Pons (tissue), 1 donor: ENCODE data around the gene WDFY2.

Experiments
- DNase-seq: peaks from one replicate; pipeline ENCODE4 v3.0.0-alpha.2; 2016; ENCODE audit warnings: low spot score

WDFY2 gene

DNA sequence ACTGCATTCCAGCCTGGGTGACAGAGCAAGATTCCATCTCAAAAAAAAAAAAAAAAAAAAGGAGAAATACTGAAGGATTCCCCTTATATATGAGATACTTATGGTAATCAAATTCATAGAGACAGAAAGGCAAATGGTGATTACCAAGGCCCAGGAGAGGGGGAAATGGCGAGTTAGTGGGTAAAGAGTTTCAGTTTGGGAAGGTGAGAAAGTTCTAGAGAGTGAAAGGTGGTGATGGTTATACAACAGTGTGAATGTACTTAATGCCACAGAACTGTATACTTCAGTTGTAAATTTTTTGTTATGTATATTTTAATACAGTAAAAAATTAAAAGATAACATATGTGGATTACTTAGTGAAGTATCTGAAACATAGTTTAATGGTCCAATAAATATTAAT is 129.5 kb downstream of the WDFY2 start:
- no peak for DNase-seq

DNA sequence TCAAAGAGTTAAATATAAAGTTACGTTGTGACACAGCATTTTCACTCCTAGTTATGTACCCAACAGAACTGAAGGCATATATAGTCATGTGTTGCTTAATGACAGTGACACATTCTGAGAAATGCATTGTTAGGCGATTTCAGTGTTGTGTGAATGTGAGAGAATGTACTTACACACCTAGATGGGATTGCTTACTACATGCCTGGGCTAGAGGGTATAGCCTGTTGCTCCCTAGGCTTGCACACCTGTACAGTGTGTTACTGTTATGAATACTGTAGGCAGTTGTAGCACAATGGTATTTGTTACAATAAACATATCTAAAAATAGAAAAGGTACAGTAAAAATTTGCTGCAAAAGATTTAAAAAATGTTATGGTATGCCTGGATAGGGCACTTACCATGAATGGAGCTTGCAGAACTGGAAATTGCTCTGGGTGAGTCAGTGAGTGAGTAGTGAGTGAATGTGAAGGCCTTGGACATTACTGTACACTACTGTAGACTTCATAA is 130.5 kb downstream of the WDFY2 start:
- DNase-seq = no peak

DNA sequence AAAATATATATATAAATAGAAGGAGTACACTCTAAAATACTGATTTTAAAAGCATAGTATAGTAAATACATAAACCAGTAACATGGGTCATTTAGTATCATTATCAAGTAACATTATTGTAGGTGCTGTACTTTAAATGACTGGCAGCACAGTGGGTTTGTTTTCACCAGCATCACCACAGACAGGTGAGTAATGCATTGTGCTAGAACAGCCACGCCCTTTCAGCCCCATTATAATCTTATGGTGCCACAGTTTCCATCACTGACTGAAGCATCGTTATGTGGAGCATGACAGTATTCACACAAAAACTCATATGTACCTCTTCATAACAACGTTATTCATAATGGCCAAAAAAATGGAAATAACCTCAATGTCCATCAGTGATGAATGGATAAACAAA is 131.4 kb downstream of the WDFY2 start:
- no peak for DNase-seq

DNA sequence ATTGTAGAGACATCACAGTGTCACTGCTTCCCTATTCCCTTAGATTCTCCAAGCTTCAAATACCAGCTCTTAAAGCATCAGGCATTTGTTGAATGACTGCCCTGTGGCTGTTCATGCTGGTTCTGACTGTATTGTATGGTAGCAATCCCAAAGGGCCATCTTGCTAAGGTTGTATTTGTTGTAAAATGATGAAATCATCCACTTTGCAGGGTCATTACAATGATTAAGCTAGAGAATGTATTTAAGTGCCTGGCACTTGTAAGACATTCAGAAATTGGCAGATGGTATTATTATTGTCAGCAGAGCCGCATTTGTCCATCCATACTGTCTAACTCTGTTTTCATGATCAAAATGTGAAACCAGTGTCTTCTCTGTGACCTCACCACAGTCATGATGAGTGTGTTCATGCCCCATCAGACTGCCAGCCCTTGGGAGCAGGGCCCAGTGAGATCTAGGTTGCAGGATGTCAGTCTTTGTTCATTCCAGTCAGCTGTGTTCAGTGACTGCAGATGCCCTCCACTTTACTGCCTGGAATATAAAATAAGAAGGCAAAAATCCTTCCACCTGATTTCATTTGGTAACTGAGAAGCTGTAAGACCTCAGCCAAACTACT is 133.6 kb downstream of the WDFY2 start:
- peak; percentile 55 for DNase-seq

DNA sequence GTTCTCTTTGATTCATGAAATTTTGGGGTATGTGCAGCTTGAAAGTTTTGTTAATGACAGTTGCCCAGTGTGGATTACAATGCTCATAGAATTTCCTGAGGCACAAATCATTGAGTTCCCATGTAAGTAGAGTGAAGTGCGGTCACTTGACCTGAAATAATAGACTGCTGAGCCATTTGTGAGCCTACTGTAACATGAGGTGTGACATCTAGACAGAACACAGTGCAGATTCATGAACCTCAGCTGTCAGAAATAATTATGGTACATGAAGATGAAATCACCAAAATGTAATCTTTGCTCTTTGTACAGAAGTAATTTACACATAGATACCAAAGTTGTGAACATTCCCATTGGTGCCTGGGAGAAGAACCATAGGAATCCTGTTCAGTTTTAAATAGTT is 135.1 kb downstream of the WDFY2 start:
- no peak for DNase-seq

DNA sequence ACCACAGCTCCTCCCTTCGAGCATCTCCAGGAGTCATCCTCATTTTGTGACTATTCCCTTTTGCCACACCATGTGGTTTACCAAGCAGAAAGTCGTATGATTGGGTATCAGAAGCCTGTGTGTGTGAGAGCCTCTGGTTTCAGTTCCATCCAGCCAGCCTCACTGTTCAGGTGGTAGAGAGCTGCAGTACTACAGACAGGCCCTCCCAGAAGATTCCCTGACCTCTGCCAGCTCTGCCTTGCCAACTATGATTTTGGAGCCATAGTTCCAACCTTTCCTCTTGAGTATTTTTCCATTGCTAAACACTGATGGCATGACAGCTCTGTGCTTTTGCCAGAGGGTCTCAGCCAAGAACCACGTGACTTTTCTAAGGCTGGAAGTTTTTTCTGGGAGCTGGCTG is 137.2 kb downstream of the WDFY2 start:
- DNase-seq = peak; percentile 53

DNA sequence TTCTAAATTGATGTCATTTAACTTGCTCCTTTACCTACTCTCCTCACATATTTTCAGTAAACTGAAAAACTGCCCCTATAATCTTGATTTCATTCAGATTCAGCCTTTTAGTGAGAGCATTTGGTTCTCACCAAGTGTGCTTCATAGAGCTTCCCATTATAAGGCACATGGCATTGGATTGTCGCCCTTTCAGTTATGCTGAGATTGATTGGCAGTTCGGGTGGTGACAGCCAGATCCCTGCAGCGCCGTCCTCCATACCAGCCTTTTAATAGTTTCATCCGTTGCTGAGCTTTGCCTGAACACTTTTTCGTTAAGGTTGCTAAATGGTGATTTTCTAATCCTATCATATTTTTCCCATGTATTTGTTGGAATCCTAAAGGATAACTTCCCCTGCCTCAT is 139.3 kb downstream of the WDFY2 start:
- DNase-seq = peak; percentile 74

DNA sequence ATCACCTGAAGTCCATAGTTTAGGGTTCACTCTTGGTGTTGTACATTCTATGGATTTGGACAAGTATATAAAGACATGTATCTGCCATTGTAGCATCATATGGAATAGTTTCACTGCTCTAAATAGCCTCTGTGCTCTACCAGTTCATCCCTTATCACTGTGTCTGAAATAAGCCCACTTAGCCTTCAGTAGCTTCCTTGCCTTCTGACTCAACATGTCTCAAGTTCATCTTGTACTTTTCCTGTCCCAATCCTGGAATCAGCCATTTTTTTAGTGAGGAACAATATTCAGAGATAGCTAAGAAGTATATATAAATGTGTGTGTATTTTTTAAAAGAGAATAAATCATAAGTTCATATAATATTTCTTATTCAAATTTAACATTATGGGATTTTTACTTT is 140.5 kb downstream of the WDFY2 start:
- DNase-seq = no peak

DNA sequence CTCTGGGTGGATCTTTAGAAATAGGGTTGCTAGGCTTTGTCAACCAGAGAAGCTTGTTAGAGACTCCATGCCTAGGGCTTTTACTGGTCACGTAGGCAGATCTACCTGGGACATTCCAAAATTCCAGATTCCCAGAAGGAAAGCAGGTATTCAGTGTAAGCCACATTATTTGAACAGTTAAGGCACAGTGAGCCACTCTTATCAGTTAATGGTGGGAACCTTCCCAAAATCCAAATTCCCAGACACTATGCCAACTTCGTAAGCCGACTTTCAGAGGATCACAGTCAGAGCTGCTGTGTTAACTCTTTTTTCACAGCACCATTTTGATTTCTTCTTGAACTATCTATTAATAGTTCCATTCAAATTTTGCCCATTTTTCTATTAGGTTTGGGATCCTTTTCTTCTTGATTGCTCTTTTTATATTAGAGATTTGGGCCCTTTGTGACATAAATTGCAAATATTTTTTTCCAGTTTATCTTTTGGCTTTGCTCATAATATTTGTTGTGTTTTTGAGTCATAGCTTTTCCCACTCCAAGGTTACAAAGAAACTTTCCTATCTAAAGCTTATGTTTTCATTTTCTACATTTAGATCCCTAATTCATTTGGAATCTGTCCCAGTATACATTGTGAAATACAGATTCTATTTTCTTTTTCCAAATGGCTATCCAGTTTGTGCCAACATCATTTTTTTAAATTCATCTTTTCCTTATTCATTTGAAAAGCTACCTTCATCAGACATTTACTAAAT is 142.4 kb downstream of the WDFY2 start:
- no peak for DNase-seq

DNA sequence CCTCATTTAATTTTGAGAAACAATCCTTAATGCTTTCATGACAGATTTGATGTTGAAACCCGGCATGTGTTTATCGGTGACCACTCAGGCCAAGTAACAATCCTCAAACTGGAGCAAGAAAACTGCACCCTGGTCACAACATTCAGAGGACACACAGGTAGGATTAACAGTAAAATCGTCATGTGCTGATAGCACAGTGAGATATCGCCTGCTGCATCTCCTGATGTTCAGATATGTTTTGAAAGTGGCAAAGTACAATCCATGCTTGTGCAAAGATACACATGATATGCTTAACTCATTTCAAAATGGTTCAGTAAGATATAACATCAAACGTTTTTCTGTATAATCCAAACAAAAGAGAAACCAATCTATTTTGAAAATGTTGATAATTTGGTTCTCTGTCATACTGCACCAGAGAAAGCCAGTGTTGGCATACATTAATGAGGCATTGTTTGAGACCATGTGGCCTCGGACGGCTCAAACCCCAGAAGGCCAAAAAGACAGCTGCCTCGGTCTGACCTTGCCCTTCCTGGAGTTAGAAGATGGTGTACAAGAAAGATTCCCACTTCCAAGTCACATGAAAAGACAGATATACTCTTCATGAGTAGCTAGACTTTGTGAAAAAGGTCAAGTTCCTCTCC is 143.5 kb downstream of the WDFY2 start:
- peak; percentile 89 for DNase-seq

DNA sequence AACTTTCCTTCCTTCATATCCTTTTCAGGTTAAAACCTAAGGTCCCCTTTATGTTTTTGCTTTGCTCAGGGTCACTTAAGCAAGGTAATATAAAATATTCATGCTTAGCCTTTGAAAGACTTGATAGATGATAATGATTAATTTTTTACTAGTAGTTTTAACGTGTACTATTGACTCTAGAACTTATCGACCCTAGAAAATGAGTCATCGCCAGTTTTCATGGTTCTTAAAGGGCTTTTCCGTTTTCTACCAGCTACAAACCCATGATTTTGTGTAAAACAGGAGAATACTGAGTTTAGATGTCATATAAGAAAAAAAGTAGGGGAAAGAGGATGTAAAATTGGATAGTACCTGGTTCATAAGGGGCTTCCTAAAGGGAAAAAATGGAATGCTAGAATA is 144.0 kb downstream of the WDFY2 start:
- DNase-seq = no peak

DNA sequence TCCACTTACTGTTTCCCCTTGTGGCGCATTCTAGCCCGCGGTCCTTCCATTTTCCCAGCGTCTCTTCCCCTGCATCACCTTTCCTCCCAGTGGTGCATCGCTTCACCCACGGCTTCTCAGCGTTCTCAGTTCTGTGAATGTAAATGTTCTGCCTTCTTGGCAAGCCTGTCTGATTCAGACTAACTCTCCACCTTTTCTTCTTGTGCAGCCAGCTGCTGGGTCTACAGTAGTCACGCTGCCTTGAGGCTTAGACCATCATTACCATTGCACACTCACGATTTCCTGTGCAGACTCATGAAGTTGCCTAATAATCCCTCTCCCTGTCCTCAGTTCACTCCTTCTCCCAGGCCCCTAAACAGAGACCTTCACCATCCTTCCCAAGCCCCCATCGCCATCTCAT is 144.7 kb downstream of the WDFY2 start:
- DNase-seq = no peak

DNA sequence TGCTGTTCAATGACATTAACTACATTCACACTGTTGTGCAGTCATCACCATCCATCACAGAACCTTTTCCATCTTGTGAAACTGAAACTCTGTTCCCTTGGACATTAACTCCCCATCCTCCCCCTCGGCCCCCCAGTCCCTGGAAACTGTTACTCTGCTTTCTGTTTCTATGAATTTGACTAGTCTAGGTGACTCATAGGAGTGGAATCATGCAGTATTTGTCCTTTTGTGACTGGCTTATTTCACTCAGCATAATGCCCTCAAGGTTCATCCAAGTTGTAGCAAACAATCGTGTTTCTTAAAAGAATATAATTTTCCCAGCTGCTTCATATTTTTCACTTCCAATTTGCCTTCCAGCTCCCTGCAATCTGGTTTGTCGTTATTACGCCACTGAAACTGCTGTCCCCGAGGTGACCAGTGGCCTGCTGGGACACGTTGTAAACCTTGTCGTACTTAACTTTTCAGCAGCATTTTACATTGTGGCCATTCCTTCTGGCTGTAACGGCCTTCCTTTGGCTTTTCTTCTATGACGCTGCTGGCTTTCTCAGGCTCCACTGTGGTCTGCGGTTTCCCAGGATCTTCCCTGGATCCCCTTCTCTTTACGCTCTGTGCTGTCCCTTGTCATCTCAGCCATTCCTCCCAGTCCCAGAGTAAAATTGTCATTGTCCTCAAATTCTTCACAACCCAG is 145.7 kb downstream of the WDFY2 start:
- DNase-seq = no peak

DNA sequence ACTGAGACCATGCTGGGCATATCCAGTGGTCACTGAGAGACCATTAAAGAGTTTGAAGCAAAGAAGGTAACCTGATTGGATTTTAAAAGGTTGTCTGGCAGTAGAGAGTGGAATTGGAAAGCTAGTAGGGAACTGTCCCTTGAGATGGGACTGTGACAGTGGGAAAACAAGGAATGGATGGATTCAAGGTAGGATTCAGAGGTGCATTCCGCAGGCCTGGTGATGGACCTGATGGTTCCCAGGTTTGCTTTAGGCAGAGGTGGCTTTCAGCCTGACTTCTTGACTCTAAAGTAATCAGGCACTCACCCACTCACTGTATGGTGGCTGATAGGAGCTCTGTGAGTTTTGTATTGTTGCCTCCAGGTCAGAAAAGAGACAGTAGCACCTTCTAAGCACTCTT is 146.7 kb downstream of the WDFY2 start:
- DNase-seq = no peak

DNA sequence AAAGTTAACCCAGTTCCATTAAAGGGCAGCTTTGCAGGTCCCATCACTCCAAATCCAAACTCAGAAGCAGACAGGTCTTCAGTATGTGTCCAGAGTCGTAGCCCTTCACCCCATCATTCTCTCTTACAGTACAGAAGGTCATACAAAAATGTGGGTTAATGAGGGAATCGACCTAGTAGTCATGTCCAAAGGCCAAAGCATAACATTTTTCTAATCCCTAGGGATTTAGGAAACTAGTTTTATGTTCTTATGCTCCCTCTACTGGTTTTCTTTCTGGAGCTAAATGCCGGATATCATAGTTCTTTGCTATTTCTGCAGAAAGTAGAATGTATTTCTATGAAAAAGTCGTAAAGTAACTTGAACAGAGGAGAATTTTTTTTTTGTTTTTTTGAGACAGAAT is 147.5 kb downstream of the WDFY2 start:
- peak; percentile 78 for DNase-seq

DNA sequence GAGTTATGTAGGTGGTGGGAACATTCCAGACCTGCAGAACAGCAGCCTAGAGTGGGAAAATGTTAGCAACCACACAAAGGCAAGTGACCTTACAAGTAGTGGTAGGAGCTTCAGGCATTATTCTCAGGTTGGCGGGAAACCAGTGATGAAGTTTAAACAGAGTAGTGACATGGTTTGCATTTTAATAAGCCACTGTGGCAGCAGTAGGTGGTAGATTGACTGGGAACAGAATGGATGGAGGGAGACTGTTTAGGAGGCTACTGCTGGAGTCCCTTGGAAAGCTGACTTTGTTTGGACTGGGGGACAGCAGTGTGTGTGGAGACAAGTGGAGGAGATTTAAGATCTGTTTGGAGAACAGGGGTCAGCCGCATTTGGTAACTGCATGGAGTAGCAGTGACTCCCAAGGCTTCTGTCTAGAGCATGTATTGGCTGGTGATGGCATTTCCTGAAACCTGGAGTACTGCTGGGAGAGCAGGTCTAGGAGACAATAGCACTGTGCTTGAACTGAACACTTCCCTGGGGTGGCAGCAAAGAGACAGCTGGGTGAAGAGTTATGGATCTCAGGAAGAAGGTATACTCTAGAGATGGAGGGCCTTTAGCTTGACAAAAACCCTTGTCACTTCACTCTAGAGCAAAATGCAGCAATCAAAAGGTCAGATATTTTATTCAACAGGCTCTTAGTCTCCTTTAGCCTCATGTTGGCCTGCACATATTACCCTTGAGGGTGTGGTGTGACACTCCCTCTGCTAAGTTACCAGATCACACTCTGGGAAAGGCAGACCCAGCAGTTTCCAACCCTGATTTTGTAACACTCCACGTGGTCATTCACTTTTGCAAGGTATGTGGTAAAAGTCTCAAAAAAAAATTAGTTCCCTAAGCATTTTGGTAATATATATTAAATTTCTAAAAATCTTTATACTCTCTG is 149.4 kb downstream of the WDFY2 start:
- DNase-seq = no peak

DNA sequence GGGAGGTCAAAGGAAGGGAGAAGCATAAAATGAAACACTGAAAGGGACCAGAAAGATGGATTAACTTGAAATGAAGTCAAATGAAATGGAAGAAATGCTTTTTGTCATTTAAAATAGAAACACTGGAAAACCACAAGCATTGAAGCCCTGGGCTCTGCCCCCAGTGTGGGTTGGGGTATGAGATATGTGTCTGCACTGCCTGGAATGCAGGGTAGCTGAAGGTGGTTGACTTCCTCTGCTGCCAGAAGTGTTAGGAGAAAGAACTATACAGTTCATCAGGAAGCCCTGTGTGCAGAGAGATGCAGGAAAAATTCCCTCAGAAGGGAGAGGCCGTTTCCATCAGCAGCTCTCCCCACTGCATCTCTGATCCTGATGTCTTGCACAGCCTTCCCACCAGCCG is 150.5 kb downstream of the WDFY2 start:
- no peak for DNase-seq

DNA sequence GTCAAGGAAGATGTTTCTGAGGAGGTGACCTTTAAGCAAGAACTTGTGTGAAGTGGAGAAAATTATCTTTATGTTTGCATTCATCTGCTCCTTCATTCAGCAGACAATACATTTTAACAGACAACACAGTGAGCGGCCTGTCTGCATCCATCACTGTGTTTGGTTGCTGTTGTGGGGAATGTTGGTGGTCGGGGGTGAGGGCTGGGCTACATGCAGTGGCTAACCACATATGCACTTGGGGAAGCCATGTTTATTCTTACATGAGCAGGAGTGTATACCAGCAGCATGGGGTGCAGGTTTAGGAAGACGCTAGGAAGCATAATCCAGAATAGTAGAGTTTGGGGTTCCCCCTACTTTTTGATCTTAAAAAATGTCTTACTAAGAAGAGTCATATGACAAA is 153.3 kb downstream of the WDFY2 start:
- DNase-seq = no peak

DNA sequence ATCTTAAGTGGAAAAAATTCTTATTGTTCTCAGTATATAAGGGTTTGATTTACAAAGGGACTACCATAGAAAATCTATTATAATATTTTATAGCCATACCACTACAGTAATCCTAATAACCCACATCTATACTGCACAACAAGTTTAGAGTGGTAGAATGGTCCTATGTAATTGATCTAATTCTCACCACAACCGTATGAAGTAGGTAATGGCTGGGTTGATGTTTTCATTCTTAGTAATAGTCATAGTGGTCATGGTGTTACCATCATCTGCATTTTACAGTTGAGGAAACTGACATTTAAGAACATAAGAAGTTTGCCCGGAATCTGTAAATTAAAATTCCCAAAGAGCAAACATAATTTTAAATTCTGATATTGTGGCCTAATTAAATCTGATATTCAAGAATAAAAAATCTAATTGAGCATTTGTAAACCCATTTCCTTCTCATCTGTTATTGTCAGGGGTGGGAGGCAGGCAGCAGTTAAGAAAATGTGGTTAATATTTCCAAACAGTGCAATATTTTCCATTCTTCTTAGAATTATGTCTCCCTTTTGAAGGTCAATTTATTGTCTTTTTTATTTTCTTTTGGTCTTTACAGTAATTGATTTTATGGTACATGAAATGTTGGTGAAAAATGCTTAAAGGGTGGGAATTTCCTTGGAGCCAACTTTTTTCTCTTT is 154.1 kb downstream of the WDFY2 start:
- DNase-seq = no peak

DNA sequence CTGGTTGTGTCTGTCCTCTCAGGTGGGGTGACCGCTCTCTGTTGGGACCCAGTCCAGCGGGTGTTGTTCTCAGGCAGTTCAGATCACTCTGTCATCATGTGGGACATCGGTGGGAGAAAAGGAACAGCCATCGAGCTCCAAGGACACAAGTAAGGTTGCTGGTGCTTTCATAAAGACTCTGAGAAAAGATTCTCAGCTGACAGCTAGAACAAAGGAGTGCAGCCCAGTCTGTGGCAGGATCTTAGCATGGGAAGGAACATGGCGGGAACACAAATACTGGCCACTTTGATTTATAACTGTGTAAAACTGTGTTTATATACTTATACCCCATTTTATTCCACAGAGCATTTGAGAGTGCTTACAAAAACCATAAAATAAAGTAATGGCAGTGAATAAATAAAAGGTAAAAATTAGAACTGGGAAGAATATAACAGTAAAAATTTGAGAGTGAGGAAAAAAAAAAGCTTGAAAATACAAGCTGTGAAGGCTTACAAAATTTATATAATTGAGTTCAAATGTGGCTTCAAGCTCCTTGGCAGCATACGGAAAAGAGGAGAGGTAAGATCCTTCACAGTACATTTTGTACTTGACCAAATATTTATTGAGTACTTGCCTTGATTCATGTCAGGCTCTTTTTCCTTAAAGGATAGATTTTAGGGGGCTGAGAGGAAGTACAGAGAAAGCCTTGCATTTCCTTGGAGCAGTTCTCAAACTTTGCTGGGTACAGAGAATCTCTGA is 154.9 kb downstream of the WDFY2 start:
- DNase-seq = no peak
